ENCODE measurements around the gene REPS1.

Gene REPS1

DNA sequence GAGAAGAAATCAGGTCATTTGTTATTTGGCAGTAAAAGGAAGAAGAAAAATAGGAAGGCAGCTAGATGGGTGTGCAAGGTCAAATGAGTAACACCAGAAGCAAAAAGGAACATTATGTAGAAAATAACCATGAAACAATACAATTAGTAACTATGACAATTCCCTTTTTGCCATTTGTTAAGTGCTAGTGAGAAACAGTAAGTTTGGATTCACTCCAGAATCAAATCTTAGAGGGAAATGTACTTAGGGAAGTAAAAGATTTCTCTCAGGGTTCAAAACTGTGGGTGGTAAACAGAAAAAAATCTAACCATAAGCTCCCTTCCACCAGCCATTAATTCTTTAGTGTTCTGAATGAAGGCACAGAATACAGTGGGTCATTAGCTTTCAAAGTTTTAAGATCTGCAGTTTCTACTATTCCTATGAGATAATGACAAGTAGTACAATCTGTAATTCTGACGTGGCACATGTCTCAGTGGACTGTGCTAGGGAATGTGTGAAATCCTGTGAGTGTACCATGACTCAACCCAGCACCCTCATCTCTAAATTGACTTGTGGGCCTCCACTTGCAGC lies 17.1 kb downstream of the REPS1 start:
- no peak for TF ChIP-seq GATA2 (IDR thresholded peaks at IDR 0.05; ENCODE audit: low read depth, low read length)
- TF ChIP-seq GATA3 (IDR thresholded peaks at IDR 0.05; ENCODE audit: low read depth, low read length), result no peak

DNA sequence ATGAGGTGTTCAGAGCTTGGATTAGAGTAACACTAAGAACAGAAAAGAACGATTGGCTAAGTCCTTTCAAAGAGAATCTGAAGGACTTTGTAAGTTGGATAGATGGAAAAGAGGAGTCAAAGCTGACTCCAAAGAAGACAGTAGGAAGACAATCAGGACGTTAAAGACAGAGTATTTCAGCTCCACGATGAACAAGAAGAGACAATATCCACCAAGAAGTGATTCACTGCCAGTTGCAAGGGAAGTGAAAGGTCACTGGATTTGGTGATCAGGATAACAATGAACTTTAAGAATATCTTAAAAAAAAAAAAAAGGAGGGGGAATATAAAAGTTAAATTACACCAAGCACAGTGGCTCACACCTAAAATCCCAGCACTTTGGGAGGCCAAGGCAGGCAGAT lies 17.9 kb downstream of the REPS1 start:
- no peak for TF ChIP-seq GATA3 (IDR thresholded peaks at IDR 0.05; ENCODE audit: low read depth, low read length)
- TF ChIP-seq GATA2 (IDR thresholded peaks at IDR 0.05; ENCODE audit: low read depth, low read length), result no peak

DNA sequence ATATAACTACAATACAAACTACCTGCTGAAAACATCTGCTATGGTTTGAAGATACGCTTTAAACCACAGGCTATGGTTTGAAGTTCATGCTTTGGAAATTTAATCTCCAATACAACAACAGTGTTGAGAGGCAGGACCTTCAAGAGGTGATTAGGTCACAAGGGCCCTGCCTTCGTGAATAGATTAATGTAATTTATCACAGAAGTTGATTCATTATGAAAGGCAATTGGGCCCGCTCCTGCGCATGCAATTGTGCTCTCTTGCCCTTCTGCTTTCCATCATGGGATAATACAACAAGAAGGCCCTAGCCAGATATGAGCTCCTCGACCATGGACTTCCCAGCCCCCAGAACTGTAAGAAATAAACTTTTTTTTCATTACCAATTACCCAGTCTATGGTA lies 21.2 kb downstream of the REPS1 start:
- TF ChIP-seq GATA2 (IDR thresholded peaks at IDR 0.05; ENCODE audit: low read depth, low read length) (no peak), GATA3 (IDR thresholded peaks at IDR 0.05; ENCODE audit: low read depth, low read length) (no peak)

- TF ChIP-seq GATA3 (IDR thresholded peaks at IDR 0.05; ENCODE audit: low read depth, low read length) (no peak), GATA2 (IDR thresholded peaks at IDR 0.05; ENCODE audit: low read depth, low read length) (no peak)
These were observed 22.1 kb downstream of the REPS1 start for GRCh38 chr6:138965971-138966370.

DNA sequence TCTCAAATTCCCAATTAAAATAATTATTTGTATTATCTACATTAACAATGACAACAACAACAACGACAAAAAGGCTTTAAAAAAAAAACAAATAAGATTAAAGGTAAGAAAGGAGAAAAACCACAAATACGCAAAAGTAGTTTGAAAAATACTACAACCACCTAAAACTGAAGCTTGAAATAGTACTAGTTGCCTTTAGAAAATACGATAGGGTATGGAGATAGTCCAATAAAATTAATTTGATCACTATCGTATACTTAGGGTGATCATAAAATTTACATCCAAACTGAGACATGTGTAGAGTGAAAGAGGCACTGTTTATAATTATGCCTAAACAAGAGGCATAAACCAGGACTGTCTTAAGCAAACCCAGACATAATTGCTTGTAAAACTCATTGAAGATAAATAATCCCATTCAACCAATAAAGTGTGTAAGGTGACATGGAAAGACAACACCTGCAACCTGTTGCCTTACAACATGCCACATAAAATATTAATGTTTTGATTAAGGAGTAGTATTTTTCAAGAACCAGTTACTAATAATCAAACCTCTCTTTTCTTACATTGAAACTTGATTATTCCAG lies 22.7 kb downstream of the REPS1 start:
- no peak for TF ChIP-seq GATA3 (IDR thresholded peaks at IDR 0.05; ENCODE audit: low read depth, low read length)
- TF ChIP-seq GATA2 (IDR thresholded peaks at IDR 0.05; ENCODE audit: low read depth, low read length), result no peak

- no peak for TF ChIP-seq GATA2 (IDR thresholded peaks at IDR 0.05; ENCODE audit: low read depth, low read length)
- no peak for TF ChIP-seq GATA3 (IDR thresholded peaks at IDR 0.05; ENCODE audit: low read depth, low read length)
These were observed 24.0 kb downstream of the REPS1 start for GRCh38 chr6:138964012-138964411.

DNA sequence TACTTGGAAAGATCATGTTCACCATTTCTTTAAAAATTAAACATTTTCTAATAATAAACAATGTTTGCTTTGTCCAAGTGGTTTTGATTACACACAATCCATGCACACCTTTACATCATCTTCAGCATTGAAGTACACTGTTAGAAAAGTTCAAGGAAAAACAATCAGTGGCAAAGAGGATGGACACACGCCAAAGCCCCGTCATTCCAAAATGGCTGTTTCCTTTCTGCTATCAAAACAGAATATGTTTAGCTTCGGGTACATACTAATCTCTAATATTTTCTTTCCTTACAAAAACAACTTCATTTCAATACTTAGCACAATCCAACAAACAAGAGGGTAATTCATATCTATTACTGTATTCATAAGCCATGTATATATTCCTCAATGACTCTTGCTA lies 24.5 kb downstream of the REPS1 start:
- TF ChIP-seq GATA2 (IDR thresholded peaks at IDR 0.05; ENCODE audit: low read depth, low read length) (no peak), GATA3 (IDR thresholded peaks at IDR 0.05; ENCODE audit: low read depth, low read length) (no peak)

DNA sequence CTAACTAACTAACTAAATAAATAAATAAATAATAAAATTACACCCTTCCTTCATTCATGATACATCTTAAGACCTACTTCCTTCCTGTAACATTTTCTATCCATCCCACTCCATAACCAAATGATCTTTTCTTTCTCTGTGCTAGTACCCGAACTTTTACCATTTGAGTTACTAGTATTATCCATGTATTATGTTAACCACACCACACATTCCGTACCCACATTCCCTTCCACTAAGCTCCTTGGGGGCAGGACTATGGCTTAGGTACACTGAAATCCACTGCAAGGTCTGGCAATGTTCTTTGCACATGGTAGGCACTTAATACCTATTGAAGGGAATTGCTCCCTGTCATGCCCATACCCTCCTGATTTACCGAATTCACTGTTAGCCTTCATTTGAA lies 24.9 kb downstream of the REPS1 start:
- TF ChIP-seq GATA3 (IDR thresholded peaks at IDR 0.05; ENCODE audit: low read depth, low read length) (no peak), GATA2 (IDR thresholded peaks at IDR 0.05; ENCODE audit: low read depth, low read length) (no peak)

DNA sequence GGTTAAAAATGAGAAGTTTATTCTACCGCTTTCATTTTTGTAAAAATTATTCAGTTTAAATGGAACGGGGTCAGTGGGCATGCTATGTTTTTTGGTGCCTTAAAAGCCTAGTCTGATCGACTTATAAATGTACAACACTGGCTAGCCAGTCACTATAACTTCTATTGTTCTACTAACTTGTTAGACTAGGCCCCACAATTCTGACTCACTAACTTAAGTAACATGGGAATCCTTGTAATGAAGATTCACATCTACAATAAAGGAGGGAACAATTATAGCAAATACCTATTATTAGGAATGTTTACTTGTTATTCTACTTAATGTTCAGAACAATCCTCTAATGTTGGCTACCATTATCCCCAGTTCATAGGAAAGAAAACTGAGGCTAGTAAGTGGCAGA lies 28.5 kb downstream of the REPS1 start:
- no peak for TF ChIP-seq GATA3 (IDR thresholded peaks at IDR 0.05; ENCODE audit: low read depth, low read length)
- TF ChIP-seq GATA2 (IDR thresholded peaks at IDR 0.05; ENCODE audit: low read depth, low read length), result no peak

GRCh38 chr6:138958595-138958994 lies 29.5 kb downstream of the REPS1 start:
- TF ChIP-seq GATA3 (IDR thresholded peaks at IDR 0.05; ENCODE audit: low read depth, low read length) (no peak), GATA2 (IDR thresholded peaks at IDR 0.05; ENCODE audit: low read depth, low read length) (no peak)

- TF ChIP-seq GATA3 (IDR thresholded peaks at IDR 0.05; ENCODE audit: low read depth, low read length), result no peak
- no peak for TF ChIP-seq GATA2 (IDR thresholded peaks at IDR 0.05; ENCODE audit: low read depth, low read length)
These were observed 30.1 kb downstream of the REPS1 start for GRCh38 chr6:138957903-138958302.

DNA sequence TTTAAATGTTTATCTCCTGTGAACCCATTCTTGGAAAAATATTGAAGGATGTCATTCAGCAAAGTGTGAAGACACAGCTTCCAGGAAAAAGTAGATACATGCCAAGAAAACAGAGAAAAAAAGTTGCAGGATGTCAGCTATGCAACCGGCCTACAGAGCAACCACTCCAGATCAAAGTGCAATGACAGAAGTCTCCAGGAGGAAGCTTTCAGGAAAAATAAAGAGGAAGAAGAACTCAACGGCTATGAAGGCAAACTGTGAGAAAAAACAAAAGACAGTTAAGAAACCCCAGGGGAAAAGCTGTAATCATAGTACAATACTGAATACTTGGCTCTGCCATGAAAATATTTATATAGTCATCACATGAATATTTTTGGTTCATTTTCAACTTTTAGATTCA lies 30.6 kb downstream of the REPS1 start:
- TF ChIP-seq GATA3 (IDR thresholded peaks at IDR 0.05; ENCODE audit: low read depth, low read length) (no peak), GATA2 (IDR thresholded peaks at IDR 0.05; ENCODE audit: low read depth, low read length) (no peak)

DNA sequence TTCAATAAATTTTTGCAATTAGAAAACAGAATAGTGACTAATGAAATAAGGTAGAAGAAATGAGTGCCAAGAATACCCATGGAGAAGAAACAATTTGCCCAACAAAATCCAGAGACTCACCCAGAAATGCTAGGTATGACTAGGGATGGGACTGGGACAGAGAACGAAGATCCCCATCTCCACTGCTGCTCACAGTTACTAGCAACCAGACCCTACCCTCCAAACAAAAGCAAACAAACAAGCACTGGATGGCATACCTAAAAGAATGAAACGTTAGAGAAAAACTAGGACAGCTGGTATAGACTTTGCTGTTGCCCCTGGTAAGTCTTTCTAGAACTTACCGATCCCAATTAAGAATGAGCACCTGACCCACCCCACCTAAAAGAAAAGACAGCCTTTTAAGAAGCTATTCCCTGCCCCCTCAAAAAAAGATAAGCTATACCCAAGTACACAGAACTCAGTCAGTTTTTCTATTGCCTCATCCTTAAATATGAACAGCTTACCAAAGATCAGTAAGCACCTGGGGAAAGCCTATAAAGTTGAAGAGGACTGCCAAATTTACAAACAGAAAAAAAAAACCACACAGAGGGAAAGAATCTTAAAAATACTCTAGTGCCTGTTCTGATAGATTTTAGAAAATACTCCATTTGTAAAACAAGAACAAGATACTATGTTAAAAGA lies 31.7 kb downstream of the REPS1 start:
- no peak for TF ChIP-seq GATA2 (IDR thresholded peaks at IDR 0.05; ENCODE audit: low read depth, low read length)
- no peak for TF ChIP-seq GATA3 (IDR thresholded peaks at IDR 0.05; ENCODE audit: low read depth, low read length)

DNA sequence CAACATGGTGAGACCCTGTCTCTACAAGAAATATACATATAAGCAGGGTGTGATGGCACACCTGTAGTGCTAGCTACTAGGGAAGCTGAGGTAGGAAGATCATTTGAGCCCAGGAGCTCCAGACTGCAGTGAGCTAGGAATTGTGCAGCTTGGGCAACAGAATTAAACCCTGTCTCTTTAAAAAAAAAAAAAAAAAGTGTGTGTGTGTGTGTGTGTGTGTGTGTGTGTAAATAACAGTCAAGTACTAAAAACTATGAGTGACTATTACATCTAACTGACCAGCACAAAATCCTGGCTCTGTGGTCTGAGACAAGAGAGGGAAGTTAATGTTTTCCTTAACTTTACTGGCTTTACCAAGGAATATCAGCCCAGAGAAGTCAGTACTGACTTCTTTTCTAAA lies 32.8 kb downstream of the REPS1 start:
- TF ChIP-seq GATA3 (IDR thresholded peaks at IDR 0.05; ENCODE audit: low read depth, low read length) (no peak), GATA2 (IDR thresholded peaks at IDR 0.05; ENCODE audit: low read depth, low read length) (no peak)

- TF ChIP-seq GATA2 (IDR thresholded peaks at IDR 0.05; ENCODE audit: low read depth, low read length), result no peak
- TF ChIP-seq GATA3 (IDR thresholded peaks at IDR 0.05; ENCODE audit: low read depth, low read length), result no peak
These were observed 34.6 kb downstream of the REPS1 start for GRCh38 chr6:138953451-138953850.

Measured in SH-SY5Y (cell line).